Measurements from ENCODE around the gene SMAD6. TPM values are rescaled to one million over a fixed set of nuclear protein-coding genes. Genes with fewer than 3 reads are reported as not detected.

The SMAD6 gene
- total RNA-seq, 1 experiment from 2014 or later = 8.9 TPM

GRCh38 chr15:66696770-66697169 lies 5.3 kb upstream of the SMAD6 start:
- Mint-ChIP-seq H3K9me3 (ENCODE audit: unreplicated experiment) (no peaks in the 10 kb centered on the region), H3K4me3 (ENCODE audit: unreplicated experiment) (no peak overlapping the region), H3K4me1 (ENCODE audit: low read depth, unreplicated experiment) (peaks cover 9% of the 10 kb centered on the region), H3K27ac (ENCODE audit: unreplicated experiment) (no peak overlapping the region), H3K36me3 (ENCODE audit: insufficient read depth, unreplicated experiment) (peaks cover under 1% of the 10 kb centered on the region), H3K27me3 (ENCODE audit: insufficient read depth, unreplicated experiment) (no peaks in the 10 kb centered on the region)
- Histone ChIP-seq H3K4me3 (ENCODE audit: low read depth, low read length) (no peak overlapping the region), H3K9me3 (no peaks in the 10 kb centered on the region), H3K4me1 (peaks cover 5% of the 10 kb centered on the region), H3K36me3 (ENCODE audit: control insufficient read depth, insufficient read depth, low read length) (no peaks in the 10 kb centered on the region), H3K27me3 (replicated peaks; ENCODE audit: control insufficient read depth, insufficient read depth, low read length) (no peaks in the 10 kb centered on the region)
- ChIA-PET POLR2A (no interaction called here), CTCF (interaction anchor here (0.6 kb wide), 1 partner anchor 445 kb away, joined by 3 read pairs; no protein-coding TSS in a partner anchor)
- no peak for DNase-seq
- no TSS peak for BruUV-seq (replicated peaks)
- intact Hi-C loops (cut with micrococcal nuclease; ENCODE audit: unreplicated experiment) = no loop called here
- no peak for TF ChIP-seq CTCF (IDR thresholded peaks at IDR 0.05; ENCODE audit: insufficient read depth in 1 of 2, low read depth in 1 of 2, low read length in 1 of 2, severe bottlenecking in 1 of 2, unreplicated experiment in 1 of 2)

GRCh38 chr15:66698318-66698961 lies 3.6 kb upstream of the SMAD6 start:
- H3K27me3 ChIP-seq (replicated peaks; ENCODE audit: control insufficient read depth, insufficient read depth, low read length) = no peaks in the 10 kb centered on the region
- H3K36me3 ChIP-seq (ENCODE audit: control insufficient read depth, insufficient read depth, low read length) = no peaks in the 10 kb centered on the region
- TF ChIP-seq CTCF (IDR thresholded peaks at IDR 0.05; ENCODE audit: insufficient read depth in 1 of 2, low read depth in 1 of 2, low read length in 1 of 2, severe bottlenecking in 1 of 2, unreplicated experiment in 1 of 2) = peak; percentile 63 to 93
- H3K4me3 Mint-ChIP-seq (ENCODE audit: unreplicated experiment) = no peak overlapping the region
- ChIA-PET POLR2A (no interaction called here), CTCF (interaction anchor here (0.6 to 1.7 kb wide), 11 partner anchors 14 to 154 kb away, joined by 3 to 12 read pairs (median 4); no protein-coding TSS in a partner anchor)
- no peaks in the 10 kb centered on the region for H3K9me3 Mint-ChIP-seq (ENCODE audit: unreplicated experiment)
- peak; percentile 79 to 82 for DNase-seq
- H3K4me1 Mint-ChIP-seq (ENCODE audit: low read depth, unreplicated experiment) = peaks cover 9% of the 10 kb centered on the region
- no peaks in the 10 kb centered on the region for H3K27me3 Mint-ChIP-seq (ENCODE audit: insufficient read depth, unreplicated experiment)
- H3K4me1 ChIP-seq = peaks cover 5% of the 10 kb centered on the region
- peaks cover 7% of the 10 kb centered on the region for H3K36me3 Mint-ChIP-seq (ENCODE audit: insufficient read depth, unreplicated experiment)
- no TSS peak for BruUV-seq (replicated peaks)
- no peak overlapping the region for H3K4me3 ChIP-seq (ENCODE audit: low read depth, low read length)
- H3K9me3 ChIP-seq = no peaks in the 10 kb centered on the region
- no peak overlapping the region for H3K27ac Mint-ChIP-seq (ENCODE audit: unreplicated experiment)
- intact Hi-C loops (cut with micrococcal nuclease; ENCODE audit: unreplicated experiment) = loop anchor here (1.0 kb wide), 2 partner anchors 79 to 95 kb away; no protein-coding TSS in a partner anchor

- H3K9me3 ChIP-seq = no peaks in the 10 kb centered on the region
- intact Hi-C loops (cut with micrococcal nuclease; ENCODE audit: unreplicated experiment) = loop anchor here (1.0 kb wide), 2 partner anchors 80 to 96 kb away; no protein-coding TSS in a partner anchor
- H3K27ac Mint-ChIP-seq (ENCODE audit: unreplicated experiment) = no peak overlapping the region
- H3K36me3 Mint-ChIP-seq (ENCODE audit: insufficient read depth, unreplicated experiment) = peaks cover 7% of the 10 kb centered on the region
- no peaks in the 10 kb centered on the region for H3K36me3 ChIP-seq (ENCODE audit: control insufficient read depth, insufficient read depth, low read length)
- CTCF ChIA-PET = interaction anchor here (0.8 kb wide), 1 partner anchor 13 kb away, joined by 4 read pairs; no protein-coding TSS in a partner anchor
- H3K4me3 ChIP-seq (ENCODE audit: low read depth, low read length) = no peak overlapping the region
- H3K4me1 Mint-ChIP-seq (ENCODE audit: low read depth, unreplicated experiment) = peaks cover 9% of the 10 kb centered on the region
- no peak overlapping the region for H3K4me3 Mint-ChIP-seq (ENCODE audit: unreplicated experiment)
- no peaks in the 10 kb centered on the region for H3K27me3 Mint-ChIP-seq (ENCODE audit: insufficient read depth, unreplicated experiment)
- H3K9me3 Mint-ChIP-seq (ENCODE audit: unreplicated experiment) = no peaks in the 10 kb centered on the region
- no peak for DNase-seq
- no TSS peak for BruUV-seq (replicated peaks)
- TF ChIP-seq CTCF (IDR thresholded peaks at IDR 0.05; ENCODE audit: insufficient read depth in 1 of 2, low read depth in 1 of 2, low read length in 1 of 2, severe bottlenecking in 1 of 2, unreplicated experiment in 1 of 2) = no peak
- no peaks in the 10 kb centered on the region for H3K27me3 ChIP-seq (replicated peaks; ENCODE audit: control insufficient read depth, insufficient read depth, low read length)
- H3K4me1 ChIP-seq = peaks cover 5% of the 10 kb centered on the region
- POLR2A ChIA-PET = no interaction called here
These were observed 3.1 kb upstream of the SMAD6 start for GRCh38 chr15:66698971-66699370.

Measured in Caco-2 (cell line).